ENCODE data around the gene FAM20A.

DNA sequence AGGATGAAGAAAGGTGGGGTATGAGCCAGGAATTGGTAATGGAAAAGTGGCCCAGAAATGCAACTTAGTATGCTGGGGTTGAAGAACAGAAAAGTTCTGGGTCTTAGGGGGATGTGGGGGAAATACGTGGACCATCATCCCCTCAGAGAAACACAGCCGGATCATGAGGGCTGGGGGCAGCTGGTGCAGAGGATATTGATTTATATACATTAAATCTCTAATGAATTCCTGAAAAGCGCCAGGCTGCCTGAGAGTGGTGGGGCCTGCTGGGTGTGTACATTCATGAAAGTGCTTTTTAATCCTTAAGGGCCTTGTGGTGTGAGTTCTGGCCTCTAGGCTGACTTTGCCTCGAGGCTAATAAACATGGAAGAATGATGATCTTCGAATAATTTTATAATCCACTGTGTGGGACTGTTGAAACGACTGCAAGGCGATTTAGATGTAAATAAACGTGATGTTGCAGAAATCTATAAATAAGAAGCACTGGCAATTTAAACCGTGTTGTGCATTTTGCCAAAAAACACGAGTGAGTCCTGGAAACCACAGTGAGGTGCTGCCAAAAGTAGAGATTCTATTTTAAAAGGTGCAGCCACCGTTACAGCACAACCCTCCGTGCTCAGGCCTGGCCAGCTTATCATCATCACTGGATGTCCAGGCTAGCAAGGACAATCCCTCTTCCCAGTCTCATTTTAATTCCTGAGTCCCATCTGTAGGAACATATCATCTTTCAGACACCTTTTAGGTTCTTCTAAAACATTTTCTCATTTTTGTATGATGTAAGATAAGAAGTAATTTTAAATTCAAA, 56.9 kb downstream of the FAM20A start:
- TF ChIP-seq EZH2 (IDR thresholded peaks at IDR 0.05; ENCODE audit: low read length), result no peak
- TF ChIP-seq, protein P1, sequence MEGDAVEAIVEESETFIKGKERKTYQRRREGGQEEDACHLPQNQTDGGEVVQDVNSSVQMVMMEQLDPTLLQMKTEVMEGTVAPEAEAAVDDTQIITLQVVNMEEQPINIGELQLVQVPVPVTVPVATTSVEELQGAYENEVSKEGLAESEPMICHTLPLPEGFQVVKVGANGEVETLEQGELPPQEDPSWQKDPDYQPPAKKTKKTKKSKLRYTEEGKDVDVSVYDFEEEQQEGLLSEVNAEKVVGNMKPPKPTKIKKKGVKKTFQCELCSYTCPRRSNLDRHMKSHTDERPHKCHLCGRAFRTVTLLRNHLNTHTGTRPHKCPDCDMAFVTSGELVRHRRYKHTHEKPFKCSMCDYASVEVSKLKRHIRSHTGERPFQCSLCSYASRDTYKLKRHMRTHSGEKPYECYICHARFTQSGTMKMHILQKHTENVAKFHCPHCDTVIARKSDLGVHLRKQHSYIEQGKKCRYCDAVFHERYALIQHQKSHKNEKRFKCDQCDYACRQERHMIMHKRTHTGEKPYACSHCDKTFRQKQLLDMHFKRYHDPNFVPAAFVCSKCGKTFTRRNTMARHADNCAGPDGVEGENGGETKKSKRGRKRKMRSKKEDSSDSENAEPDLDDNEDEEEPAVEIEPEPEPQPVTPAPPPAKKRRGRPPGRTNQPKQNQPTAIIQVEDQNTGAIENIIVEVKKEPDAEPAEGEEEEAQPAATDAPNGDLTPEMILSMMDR (optimal IDR thresholded peaks at IDR 0.05 in 1 of 3, IDR thresholded peaks at IDR 0.05 in 1 of 3, conservative IDR thresholded peaks at IDR 0.05 in 1 of 3; ENCODE audit: extremely low read depth in 1 of 3, insufficient read depth in 2 of 3, low read length in 3 of 3), result no peak

Measured in keratinocyte (primary cell).